Activated effector memory CD4-positive, alpha-beta T cell treated with anti-CD3 and anti-CD28 coated beads, Interleukin-2, amount 50 U/mL, for 16 hours (primary cell): ENCODE results near the gene RAB8B.

Source experiments
- DNase-seq: peaks from one replicate; pipeline ENCODE4 v3.0.0-alpha.2; 2020

RAB8B gene

DNA sequence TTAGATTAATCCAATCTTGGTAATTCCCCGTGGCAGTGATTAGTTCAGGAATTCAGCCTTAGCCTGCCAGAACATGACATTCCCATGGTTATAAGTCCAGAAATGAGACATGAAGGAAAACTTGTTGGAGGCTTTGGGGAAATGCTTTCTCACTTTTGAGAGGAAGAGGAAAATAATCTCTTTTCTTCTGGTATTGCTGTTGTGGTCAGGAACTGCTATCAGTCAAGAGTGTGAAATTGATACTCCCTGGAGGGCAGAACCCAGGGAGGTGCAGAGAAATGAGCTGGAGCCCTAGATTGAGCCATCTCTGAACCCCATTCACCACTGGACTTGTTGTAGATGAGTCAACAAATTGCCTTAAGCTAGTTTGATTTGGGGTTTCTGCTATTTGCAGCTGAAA lies 49.4 kb downstream of the RAB8B start:
- DNase-seq, result no peak

DNA sequence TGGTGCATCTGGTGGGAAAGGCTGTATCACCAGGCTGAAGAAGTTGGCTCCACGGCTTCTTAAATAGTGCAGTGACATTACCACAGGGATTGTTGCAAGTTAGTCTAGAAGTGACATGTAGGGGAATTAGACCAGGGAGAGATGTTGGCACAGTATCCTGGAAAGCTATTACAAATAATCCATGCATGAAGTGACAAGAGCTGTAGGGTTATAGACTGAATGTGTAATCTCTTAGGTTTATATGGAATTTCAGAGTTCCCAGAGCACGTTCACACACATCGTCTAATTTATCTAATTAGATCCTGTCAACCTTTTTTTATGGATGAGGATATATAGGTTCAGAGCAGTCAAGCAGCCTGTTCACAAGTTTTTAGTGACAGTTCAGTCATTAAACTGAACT lies 50.7 kb downstream of the RAB8B start:
- DNase-seq, result no peak

DNA sequence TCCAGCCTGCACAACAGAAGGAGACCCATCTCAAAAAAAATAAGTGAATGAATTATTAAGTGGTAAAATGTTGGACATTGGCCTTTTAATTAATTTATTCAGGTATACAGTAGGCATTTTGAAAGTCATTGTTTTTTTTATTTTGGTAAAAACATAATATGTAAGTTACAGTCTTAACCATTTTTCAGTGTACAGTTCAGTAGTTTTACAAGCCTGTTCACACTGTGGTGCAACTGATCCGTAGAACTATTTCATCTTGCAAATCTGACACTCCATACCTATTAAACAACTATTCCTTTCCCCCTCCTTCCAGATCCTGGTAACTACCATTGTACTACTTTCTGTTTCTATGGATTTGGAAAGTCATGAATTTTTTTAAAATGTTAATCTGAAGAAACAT lies 51.9 kb downstream of the RAB8B start:
- DNase-seq, result no peak

DNA sequence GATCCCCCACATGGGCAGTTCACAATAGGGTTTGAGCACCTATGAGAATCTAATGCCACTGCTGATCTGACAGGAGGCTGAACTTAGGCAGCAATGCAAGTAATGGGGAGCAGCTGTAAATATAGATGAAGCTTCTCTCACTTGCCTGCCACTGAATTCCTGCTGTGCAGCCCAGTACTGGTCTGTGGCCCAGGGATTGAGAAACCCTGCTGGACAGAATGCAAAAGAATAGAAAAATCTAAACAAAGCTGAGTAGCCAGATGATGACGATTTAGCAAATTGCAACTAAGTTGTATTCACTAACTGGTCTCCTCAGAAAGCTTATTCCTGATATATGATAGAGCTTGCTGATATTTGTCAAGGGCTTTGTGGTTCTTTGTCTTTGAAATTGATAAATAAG lies 53.7 kb downstream of the RAB8B start:
- no peak for DNase-seq

GRCh38 chr15:63243776-63244175 lies 54.4 kb downstream of the RAB8B start:
- DNase-seq, result no peak

DNA sequence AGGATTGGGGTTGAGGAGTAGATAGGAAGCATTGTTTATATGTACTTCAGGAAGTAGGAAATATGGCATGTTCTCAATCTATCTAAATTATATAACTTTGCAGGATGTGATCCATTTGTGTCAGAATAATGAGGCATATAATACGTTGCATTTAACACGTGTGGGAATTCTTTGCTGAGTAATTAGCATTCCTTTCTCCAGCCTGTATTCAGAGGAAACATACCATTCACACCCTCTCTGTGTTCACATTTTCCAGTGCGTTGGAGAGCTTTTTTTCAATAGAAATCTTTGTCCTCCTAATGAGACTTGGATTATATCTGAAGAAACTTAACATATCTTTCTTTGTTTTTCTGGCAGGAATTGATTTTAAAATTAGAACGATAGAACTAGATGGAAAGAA lies 55.0 kb downstream of the RAB8B start:
- no peak for DNase-seq

DNA sequence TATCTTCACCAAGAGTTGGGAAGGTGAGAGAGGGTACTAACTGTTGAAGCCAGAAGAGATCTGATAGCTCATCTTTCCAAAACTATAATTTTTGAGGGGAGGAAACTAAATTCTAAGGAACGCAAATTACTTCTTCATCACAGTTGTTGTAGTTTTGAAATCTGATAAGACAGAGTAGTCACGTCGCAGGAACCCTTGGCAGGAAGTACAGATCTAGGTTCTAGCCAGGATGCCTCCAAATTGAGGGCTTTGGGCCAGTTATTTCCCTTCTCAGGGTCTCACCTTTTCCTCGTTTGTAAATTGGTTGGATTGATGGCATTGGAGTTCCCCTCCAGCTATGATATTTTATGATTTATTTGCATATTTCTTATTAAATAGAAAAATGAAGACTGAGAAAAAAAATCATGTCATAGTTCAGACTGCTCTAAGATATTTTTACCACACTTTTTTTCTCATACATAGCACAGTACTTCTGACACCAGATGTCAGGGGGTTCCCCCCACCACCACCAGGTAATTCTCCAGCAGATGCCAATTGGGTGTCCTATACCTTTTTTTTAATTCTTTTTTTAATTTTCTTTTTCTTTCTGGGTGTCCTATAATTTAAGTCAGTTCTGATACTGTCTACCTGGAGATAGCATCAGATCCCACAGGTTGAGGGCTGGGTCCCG lies 55.7 kb downstream of the RAB8B start:
- no peak for DNase-seq

DNA sequence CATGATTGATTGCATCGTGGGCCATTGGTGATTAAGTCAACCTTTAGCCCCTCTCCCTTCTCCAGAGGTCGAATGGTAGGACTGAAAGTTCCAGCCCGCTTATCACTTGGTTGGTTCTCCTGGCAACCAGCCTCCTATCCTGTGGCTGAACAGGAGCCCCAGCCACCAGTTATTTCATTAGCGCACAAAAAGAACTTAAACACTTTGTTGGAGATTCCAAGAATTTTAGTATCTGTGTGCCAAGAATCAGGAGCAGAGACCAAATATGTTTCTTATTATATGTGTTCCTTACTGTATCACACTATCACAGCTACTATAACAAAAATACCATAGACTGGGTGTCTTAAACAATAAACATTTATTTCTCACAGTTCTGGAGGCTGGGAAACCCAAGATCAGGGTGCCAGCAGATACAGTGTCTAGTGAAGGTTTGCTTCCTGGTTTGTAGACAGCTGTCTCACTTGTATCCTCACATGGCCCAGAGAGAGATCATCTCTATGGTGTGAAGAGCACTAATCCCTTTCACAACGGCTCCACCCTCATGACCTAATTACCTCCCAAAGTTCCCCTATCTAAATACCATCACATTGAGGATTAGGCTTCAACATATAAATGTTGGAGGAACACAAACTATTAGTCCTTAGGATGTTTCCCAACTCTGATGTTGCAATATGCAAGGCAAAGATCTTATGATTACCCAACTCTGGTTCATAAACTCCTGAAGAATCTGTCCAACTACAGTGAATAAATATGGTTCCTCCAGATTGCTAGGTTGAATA lies 57.5 kb downstream of the RAB8B start:
- no peak for DNase-seq

DNA sequence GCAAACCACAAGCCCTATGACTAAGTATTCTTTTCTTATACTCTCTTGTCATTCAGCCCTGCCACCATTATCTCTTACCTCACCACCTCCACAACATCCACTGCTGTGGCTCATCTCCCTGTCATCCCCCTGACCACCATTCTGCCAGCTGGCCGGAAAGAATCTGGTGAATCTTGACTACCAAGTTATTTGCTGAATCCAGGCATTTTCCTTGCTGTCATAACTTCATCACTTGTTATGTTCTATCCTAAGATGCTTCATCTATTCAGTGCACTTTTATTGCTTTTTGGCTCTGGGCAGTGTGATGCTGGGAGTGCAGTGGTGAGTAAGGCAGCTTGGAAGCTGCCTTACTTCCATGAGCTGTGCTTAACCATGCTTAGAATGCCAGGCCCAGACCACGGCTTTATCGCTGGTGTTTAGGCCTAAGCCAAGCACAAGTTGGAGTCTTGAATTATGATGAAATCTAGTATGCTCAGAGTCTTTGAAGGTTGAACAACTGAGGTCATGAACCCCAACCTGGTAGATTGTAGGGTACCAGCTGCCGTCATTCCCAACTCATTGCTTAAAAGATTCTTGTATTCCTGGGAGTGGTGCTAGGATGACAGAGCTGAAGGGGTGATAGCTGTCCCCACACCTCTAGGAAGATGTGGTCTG lies 61.0 kb downstream of the RAB8B start:
- DNase-seq, result no peak

- no peak for DNase-seq
These were observed 62.3 kb downstream of the RAB8B start for GRCh38 chr15:63251701-63252100.

DNA sequence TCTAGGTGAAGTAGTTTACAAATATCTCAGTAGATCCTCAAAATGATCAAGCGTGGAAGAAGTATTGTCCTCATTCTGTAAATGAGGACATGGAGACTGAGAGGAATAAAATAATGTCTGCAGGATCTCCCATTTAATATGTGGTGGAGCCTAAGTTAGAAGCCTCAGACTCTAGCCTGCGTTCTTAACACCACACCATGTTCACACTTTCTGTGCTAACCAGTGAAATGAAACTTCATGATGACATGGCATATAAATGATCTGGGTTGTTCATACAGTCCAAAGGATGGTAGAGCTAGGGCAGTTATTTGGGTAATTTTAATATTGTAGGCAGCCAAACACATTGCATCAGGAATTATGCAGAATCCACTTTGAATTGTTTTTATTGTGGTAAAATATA lies 62.9 kb downstream of the RAB8B start:
- DNase-seq, result no peak

DNA sequence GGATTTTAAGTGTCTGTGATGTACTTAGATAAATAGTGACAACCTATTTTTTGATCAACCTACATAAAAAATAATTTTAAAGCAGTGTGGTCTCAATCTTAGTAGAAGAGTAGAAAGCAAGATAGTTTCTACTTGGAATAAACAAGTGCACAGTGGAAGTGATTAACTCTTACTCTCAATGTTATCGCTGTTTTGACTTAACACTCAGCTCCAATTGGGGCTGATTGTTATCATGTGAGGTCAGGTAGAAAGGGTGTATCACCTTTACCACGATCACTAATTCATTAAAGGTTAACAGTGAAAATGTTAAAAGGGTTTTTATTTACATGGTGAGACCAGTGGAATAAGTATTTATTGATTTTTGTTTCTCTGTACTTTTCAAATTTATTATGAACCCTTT lies 65.6 kb downstream of the RAB8B start:
- no peak for DNase-seq

DNA sequence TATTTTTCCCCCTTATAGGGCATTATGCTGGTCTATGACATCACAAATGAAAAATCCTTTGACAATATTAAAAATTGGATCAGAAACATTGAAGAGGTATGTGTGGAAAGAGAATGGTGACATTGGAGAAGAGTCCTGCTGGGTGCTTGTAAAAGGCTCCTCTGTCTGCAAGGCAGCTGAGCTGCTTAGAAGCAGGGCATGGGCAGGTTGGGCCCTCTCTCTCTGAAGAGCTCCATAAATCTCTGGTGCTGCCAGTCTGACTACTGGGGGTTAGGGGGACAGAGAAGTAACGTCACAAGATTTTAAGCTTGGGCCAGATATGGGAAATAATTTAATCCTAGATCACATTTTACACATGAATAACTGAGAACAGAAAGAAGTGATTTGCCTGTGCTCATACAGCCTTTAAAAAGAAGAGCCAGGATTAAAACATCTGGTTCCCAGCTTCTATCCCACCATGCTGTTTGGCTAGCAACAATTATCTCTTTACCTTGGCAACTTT lies 66.1 kb downstream of the RAB8B start:
- DNase-seq, result no peak

DNA sequence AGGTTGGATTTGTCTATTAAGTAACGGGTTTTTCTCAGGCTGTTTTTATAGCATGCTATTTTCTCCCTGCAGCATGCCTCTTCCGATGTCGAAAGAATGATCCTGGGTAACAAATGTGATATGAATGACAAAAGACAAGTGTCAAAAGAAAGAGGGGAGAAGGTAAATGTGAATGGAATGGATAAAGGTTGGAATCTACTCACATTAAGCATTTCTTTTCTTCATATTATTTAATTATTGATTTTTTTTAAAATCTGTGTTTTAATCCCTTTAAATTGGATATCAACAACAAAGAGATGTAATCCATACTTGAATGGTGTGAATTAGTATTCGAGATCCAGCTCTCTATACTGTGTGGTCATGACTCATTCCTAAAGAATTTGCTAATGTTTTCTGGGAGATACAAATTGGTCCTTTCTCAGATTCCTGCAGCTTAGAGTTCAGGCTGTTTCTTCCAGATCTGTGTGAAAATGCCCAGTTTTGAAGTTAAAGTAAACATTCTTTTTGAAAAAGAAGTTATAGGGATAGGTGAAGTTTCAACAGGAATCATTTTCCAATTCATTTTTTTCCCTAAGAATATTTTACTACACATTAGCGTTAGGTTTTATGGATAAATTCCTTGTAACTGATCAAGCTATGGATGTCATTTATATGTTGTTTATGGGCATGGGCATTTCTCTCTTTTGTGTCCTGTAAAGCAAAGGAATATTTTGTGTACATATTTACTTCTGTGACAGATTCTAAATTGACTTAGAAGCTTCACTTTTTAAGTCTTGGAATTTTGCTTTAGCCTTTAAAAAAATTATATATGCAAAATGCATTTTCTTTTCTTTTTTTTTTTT lies 67.2 kb downstream of the RAB8B start:
- DNase-seq, result no peak

DNA sequence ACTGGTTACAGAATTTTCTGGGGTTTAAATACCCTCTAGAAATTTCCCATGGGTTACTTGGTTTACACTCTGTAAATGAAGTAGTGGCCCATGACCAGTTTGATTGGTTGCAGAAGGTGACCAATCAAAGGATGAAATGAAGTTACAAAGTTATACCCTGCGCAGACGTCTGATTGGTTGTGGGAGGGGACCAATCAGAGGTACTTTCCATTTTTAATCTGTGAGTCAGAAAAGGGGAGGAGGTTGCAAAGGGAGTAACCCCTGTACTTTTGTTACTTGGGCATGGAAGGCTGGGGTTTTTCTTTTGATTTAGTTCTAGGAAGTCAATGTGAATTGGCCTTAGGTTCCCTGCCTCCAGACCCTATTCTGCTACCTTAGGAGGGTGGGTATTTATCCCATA lies 69.3 kb downstream of the RAB8B start:
- no peak for DNase-seq

- no peak for DNase-seq
These were observed 71.4 kb downstream of the RAB8B start for GRCh38 chr15:63260791-63261190.

DNA sequence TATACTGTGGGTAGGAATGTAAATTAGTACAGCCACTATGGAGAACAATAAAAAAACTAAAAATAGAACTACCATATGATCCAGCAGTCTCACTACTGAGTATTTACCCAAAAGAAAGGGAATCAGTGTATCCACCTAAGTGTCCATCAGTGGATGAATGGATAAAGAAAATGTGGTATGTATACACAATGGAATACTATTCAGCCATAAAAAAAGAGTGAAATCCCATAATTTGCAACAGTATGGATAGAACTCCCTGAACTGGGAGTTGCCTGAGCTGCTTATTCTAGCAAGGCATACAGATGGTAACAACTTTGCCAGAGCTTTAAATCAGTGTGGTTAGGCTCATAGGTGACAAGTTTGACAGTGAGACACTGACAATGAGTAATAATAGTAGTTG lies 71.9 kb downstream of the RAB8B start:
- no peak for DNase-seq

DNA sequence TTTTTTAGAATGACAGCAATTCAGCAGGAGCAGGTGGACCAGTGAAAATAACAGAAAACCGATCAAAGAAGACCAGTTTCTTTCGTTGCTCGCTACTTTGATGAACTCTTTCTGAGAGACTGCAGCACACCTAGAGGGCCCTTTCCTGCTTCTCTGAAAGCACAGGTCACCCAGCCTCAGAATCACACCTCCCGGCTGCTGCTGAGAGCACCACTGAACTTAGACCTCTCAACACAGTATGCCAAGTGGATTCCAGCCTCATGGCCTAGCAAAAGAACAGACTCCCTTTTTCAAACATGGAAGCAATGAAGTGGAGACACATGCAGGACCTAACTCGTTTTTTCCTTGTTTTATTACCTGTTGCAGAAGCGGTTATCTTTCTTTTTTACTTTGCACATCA lies 74.1 kb downstream of the RAB8B start:
- no peak for DNase-seq

- DNase-seq, result no peak
These were observed 75.4 kb downstream of the RAB8B start for GRCh38 chr15:63264688-63265293.

- no peak for DNase-seq
These were observed 85.0 kb downstream of the RAB8B start for GRCh38 chr15:63274427-63274826.

- DNase-seq, result no peak
These were observed 87.1 kb downstream of the RAB8B start for GRCh38 chr15:63276342-63277037.
